ENCODE measurements around the gene SDS. TPM values are rescaled to one million over a fixed set of nuclear protein-coding genes. Genes with fewer than 3 reads are reported as not detected.

Gene SDS
- total and polyA plus RNA-seq, 2 of the 8 experiments (the other 6 are each of a cell fraction or from before 2014, with no cell fraction given): 0.21 TPM; not detected in 1

DNA sequence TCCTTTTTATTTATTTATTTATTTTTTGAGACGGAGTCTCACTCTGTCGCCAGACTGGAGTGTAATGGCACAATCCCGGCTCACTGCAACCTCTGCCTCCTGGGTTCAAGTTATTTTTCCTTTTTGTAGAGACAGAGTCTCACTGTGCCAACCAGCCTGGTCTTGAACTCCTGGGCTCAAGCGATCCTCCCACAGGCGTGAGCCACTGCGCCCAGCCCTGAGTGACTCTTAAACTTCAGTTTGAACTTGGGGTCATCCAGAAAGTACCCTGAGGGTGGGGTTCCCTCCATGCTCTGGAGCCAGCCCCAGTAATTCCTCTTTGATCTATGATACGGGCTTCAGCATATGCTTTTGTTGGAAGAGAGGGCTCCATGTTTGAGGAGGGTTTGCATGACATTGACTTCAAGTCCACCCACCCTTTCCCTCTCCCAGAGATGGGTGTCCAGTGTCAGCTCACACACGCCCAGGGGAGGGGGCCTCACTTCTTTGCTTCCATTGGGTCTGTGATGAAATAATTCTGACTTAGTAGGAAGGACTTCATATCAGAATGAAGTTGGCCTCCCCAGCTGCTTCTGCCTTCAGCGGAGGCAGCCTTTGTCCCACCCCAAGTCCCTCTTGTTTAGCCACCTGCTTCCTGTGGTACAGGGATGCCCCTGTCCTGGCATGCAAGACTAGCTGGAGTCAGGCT, 11.9 kb downstream of the SDS start:
- no peak for DNase-seq (ENCODE audit: low read depth in 1 of 2, low spot score in 2 of 2)
- H3K79me1 ChIP-seq (ENCODE audit: low read depth, low read length): no peaks in the 10 kb centered on the region
- no peak overlapping the region for H4K5ac ChIP-seq (ENCODE audit: insufficient read length, low read depth, low read length)
- H3K4ac ChIP-seq (replicated peaks; ENCODE audit: insufficient read length, low read depth, low read length): no peak overlapping the region
- no peak overlapping the region for H2BK12ac ChIP-seq (ENCODE audit: low read depth, low read length)
- no peak overlapping the region for H3K18ac ChIP-seq (ENCODE audit: extremely low read depth, low read length)
- peaks cover 0 to 3% of the 10 kb centered on the region in 2 experiments for H4K20me1 ChIP-seq (replicated peaks in 1 of 2; ENCODE audit: control insufficient read depth in 1 of 2, insufficient read depth in 2 of 2, low read length in 2 of 2)
- H3K56ac ChIP-seq (replicated peaks; ENCODE audit: insufficient read length, low read depth, low read length): no peak overlapping the region
- peaks cover 12% of the 10 kb centered on the region; the same call in 1 of the 2 replicates for H3K23me2 ChIP-seq (ENCODE audit: low read depth, low read length)
- CTCF ChIA-PET (ENCODE audit: partially characterized antibody): interaction anchor here (0.7 to 1.1 kb wide), 2 partner anchors 75 to 1832 kb away, joined by 3 read pairs; no protein-coding TSS in a partner anchor
- no peak overlapping the region for H2BK20ac ChIP-seq (ENCODE audit: low read length)
- no peaks in the 10 kb centered on the region for H3K27me3 ChIP-seq (replicated peaks in 1 of 4; ENCODE audit: control insufficient read depth in 3 of 4, extremely low read depth in 1 of 4, insufficient read depth in 3 of 4, low read length in 3 of 4)
- H4K91ac ChIP-seq (replicated peaks; ENCODE audit: insufficient read length, low read length): no peak overlapping the region
- no peaks in the 10 kb centered on the region for H3K79me2 ChIP-seq (ENCODE audit: control insufficient read depth in 1 of 2, insufficient read depth in 2 of 2, low read length in 2 of 2)
- H2BK120ac ChIP-seq (replicated peaks; ENCODE audit: low read depth, low read length): no peak overlapping the region
- no peak overlapping the region for H3K9ac ChIP-seq (replicated peaks in 1 of 4; ENCODE audit: extremely low read depth in 1 of 4, low read depth in 3 of 4, low read length in 3 of 4)
- TF ChIP-seq CREB1 (IDR thresholded peaks at IDR 0.05) (no peak), YY1 (IDR thresholded peaks at IDR 0.05; ENCODE audit: low read depth, low read length) (no peak), BRCA1 (IDR thresholded peaks at IDR 0.05; ENCODE audit: low read depth, low read length) (no peak), CBX8 (IDR thresholded peaks at IDR 0.05; ENCODE audit: borderline replicate concordance, low read depth, low read length) (no peak), MAFK (IDR thresholded peaks at IDR 0.05; ENCODE audit: low read depth, low read length) (no peak), POU5F1 (IDR thresholded peaks at IDR 0.05; ENCODE audit: low read depth, low read length) (no peak), RAD21 (IDR thresholded peaks at IDR 0.05 in 1 of 2, conservative IDR thresholded peaks at IDR 0.05 in 1 of 2; ENCODE audit: low read depth in 2 of 2, low read length in 2 of 2) (no peak), EGR1 (IDR thresholded peaks at IDR 0.05; ENCODE audit: borderline replicate concordance, low read depth, low read length) (no peak), PHF8 (conservative IDR thresholded peaks at IDR 0.05; ENCODE audit: low read depth, low read length) (no peak), HDAC2 (IDR thresholded peaks at IDR 0.05; ENCODE audit: borderline replicate concordance in 1 of 2, low read depth in 2 of 2, low read length in 2 of 2) (no peak), POLR2A (IDR thresholded peaks at IDR 0.05; ENCODE audit: control extremely low read depth in 1 of 2, low read depth in 2 of 2, low read length in 2 of 2) (no peak)
- TF ChIP-seq, protein P1, sequence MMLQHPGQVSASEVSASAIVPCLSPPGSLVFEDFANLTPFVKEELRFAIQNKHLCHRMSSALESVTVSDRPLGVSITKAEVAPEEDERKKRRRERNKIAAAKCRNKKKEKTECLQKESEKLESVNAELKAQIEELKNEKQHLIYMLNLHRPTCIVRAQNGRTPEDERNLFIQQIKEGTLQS (IDR thresholded peaks at IDR 0.05; ENCODE audit: insufficient read depth, low read depth, low read length): no peak
- no peaks in the 10 kb centered on the region for H3K9me3 ChIP-seq (ENCODE audit: insufficient read depth in 2 of 2, low read depth in 1 of 2, low read length in 1 of 2)
- no peak overlapping the region for H3K4me3 ChIP-seq (ENCODE audit: extremely low read depth in 1 of 4, insufficient read depth in 2 of 4, low read depth in 3 of 4, low read length in 4 of 4)
- no peak overlapping the region for H2BK15ac ChIP-seq (ENCODE audit: low read length)
- no peak overlapping the region for H2AFZ ChIP-seq (ENCODE audit: low read length)
- WGBS, 2 experiments (ENCODE audit: extremely low coverage in 1 of 2, insufficient coverage in 1 of 2, insufficient read length in 1 of 2, insufficient replicate concordance in 2 of 2, low coverage in 1 of 2, low lambda C conversion rate in 2 of 2, missing lambda C conversion rate in 1 of 2): 92% methylated on average over 9 of the region's 9 CpGs; no CpG with 5 or more reads in 1 of the 2 experiments
- no peak overlapping the region for H2AK5ac ChIP-seq (ENCODE audit: low read depth, low read length)
- H3K4me1 ChIP-seq (replicated peaks in 1 of 4; ENCODE audit: control insufficient read depth in 3 of 4, insufficient read depth in 4 of 4, low read length in 3 of 4): no peaks in the 10 kb centered on the region
- H3K36me3 ChIP-seq (ENCODE audit: control insufficient read depth in 2 of 4, insufficient read depth in 4 of 4, low read length in 3 of 4): peaks cover 0 to 2% (median under 1%) of the 10 kb centered on the region in 4 experiments; a peak in 5 of 8 replicates
- H3K14ac ChIP-seq (ENCODE audit: insufficient read length): no peak overlapping the region
- H3K27ac ChIP-seq (ENCODE audit: low read depth, low read length): no peak overlapping the region
- no peak overlapping the region for H3K23ac ChIP-seq (ENCODE audit: insufficient read length)
- no peak overlapping the region for H2BK5ac ChIP-seq (ENCODE audit: low read depth, low read length)
- FAIRE-seq: no peak
- POLR2A ChIA-PET (ENCODE audit: partially characterized antibody): interaction anchor here (0.9 to 1.2 kb wide), 2 partner anchors 14 to 81 kb away, joined by 3 read pairs; no protein-coding TSS in a partner anchor
- H4K8ac ChIP-seq (ENCODE audit: extremely low read depth, insufficient read depth, low read length): no peak overlapping the region
- no peak overlapping the region for H3K4me2 ChIP-seq (ENCODE audit: insufficient read depth in 1 of 2, low read depth in 2 of 2, low read length in 2 of 2)
